Urinary bladder (tissue), 4 donors: ENCODE measurements around the gene BANF2. TPM values are rescaled to one million over a fixed set of nuclear protein-coding genes. Genes with fewer than 3 reads are reported as not detected.
A peak's percentile ranks its signal among the peaks of the same experiment; 100 is the strongest.
"Not testable (repeated sequence)": the region's sequence is repeated elsewhere in the genome, so short reads cannot be mapped to it uniquely, and the experiment has no call there.

Experiments used
- DNase-seq: peaks from one replicate; pipeline ENCODE4 v3.0.0-alpha.2; 2015; ENCODE audit errors: extremely low spot score
- H3K27ac ChIP-seq: one replicate; pipeline ENCODE4 v1.5.1; 2013; ENCODE audit warnings: low read depth, mild to moderate bottlenecking, moderate library complexity
- H3K36me3 ChIP-seq: one replicate; pipeline ENCODE4 v1.6.1; 2013; ENCODE audit warnings: mild to moderate bottlenecking, moderate library complexity; ENCODE audit not compliant: insufficient read depth
- H3K4me1 ChIP-seq: one replicate; pipeline ENCODE4 v1.6.1; 2013; ENCODE audit warnings: mild to moderate bottlenecking, moderate library complexity; ENCODE audit not compliant: insufficient read depth
- H3K4me3 ChIP-seq: one replicate; pipeline ENCODE4 v1.5.1; 2013; ENCODE audit warnings: low read depth, low read length
- WGBS: extraction: QIAGEN DNeasy Blood & Tissue Kit; methylation state at CpG from one replicate; pipeline ENCODE4 v1.1.7; 2013; 5-methylcytosine and 5-hydroxymethylcytosine counted together
- polyA plus RNA-seq: library from polyadenylated mRNA; stranded (reverse); fragments of 200-250 nt; gene quantifications from one replicate; pipeline ENCODE4 v1.2.3, GENCODE V29; 2013
- total RNA-seq: library from RNA; depleted of rRNA; stranded (reverse); fragments of >200 nt; gene quantifications from one replicate; pipeline ENCODE4 v1.2.3, GENCODE V29; 2014
- donor health status: healthy with polysubstance abuse.
- donor health status: healthy.

BANF2 gene
- total and polyA plus RNA-seq, 2 donors, result not detected

DNA sequence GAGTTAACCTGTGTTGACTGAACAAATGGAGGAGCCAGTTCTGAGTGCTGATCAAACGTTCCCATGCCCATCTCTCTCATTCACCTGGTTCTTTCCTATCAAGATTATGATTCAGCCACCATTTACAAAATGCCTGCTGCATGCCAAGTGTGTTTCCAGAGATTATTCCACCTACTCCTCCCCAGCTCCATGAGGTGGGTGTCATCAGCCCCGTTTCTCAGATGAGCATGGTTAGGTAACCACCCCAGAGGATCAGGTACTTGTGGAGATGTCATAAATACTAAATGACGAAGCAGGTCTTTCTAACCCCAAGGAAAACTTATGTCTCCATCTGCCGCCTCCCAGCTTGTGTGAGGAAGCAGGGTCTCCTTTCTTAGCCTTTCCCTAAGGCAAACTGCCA, 2.1 kb downstream of the BANF2 start:
- H3K36me3 ChIP-seq, result no peaks in the 10 kb centered on the region
- H3K4me1 ChIP-seq, result no peaks in the 10 kb centered on the region
- H3K27ac ChIP-seq, result no peak overlapping the region
- H3K4me3 ChIP-seq, result no peak overlapping the region
- WGBS, result 86% methylated on average over 4 of the region's 4 CpGs
- DNase-seq, result no peak

DNA sequence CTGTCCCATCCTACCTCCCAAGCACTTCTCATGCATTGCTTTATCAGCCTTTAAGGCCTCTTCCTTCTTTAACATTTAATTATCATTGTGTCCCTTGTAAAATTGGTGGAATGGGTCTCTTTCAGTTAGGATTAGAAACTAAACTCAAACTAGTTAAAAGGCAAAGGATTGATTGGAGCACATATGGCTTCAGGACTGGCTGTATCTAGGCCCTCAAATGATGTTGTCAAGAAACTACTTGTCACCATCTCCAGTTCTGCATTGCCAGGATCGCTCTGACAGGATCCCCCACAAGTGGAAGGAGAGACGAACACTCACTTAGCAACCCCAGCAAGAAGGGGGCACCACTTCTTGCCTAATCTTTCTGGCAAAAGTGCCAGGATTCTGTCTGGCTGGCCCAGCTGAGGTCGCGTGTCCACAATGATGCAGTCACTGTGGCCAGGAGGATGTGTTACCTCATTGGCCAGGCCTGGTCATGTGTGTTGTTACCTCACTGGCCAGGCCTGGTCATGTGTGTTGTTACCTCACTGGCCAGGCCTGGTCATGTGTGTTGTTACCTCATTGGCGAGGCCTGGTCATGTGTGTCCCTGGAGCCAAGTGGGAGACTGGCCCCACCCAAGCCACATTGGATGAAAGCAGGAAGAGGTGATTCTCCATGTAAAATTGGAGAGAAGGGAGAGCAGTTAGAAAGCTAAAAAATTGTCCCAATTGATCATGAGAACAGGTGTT, 5.0 kb downstream of the BANF2 start:
- no peak overlapping the region for H3K27ac ChIP-seq
- 97% methylated on average over 5 of the region's 5 CpGs for WGBS
- no peak overlapping the region for H3K4me3 ChIP-seq
- no peak for DNase-seq
- H3K4me1 ChIP-seq, result no peaks in the 10 kb centered on the region
- no peaks in the 10 kb centered on the region for H3K36me3 ChIP-seq

DNA sequence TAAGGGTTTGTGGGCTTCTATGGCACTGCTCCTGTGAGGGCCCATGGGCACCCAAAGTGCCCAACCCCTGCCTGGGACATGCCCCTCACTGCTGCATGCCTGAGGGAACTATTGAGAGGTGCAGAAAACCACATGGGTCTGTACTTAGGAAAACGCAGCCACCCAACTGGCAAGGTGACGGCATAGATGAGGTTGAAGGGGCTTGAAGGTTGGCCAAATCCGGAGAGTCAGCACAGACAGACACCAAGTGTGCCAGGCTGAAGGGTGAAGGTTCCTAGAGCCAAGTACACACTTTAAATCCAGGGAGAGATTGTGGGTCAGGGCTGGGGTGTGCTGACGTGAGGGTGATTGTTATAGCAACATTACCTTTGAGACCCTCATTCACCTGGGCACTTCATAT, 6.2 kb downstream of the BANF2 start:
- Histone ChIP-seq H3K4me3 (no peak overlapping the region), H3K27ac (no peak overlapping the region), H3K4me1 (no peaks in the 10 kb centered on the region), H3K36me3 (no peaks in the 10 kb centered on the region)
- 96% methylated on average over 4 of the region's 4 CpGs for WGBS
- DNase-seq, result no peak

DNA sequence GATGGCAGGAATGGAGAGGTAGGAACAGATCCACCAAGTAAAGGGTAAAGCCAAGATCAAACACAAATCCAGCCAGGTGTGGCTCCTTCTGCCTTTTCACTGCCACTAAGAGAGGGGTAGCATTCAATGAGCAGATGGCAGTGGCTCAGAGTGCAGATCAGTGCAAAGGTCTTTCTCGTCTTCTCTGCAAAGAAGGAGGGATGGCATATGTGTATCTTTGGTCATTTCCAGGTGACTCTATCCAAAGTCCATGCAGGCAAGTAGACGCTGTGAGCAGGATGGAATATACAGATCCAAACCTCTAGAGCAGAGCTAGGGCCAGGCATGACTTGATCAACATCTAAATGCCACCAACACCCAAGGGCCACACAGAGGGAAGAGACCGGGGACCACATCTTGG, 6.9 kb downstream of the BANF2 start:
- Histone ChIP-seq H3K36me3 (no peaks in the 10 kb centered on the region), H3K4me3 (no peak overlapping the region), H3K4me1 (no peaks in the 10 kb centered on the region), H3K27ac (no peak overlapping the region)
- no peak for DNase-seq
- 99% methylated on average over 3 of the region's 3 CpGs for WGBS

DNA sequence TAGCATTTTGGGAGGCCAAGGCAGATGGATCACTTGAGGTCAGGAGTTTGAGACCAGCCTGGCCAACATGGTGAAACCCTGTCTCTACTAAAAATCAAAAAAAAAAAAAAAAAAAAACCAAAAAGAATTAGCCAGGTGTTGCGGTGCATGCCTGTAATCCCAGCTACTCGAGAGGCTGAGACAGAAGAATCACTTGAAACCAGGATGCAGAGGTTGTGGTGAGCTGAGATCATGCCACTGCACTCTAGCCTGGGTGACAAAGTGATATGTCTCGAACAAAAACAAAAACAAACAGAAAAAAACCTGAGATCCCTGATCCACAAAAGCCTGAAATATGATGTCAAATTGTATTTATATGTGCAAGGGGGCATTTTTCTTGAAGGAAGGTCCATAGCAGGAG, 8.2 kb downstream of the BANF2 start:
- WGBS, result 86% methylated on average over 3 of the region's 3 CpGs
- not testable (repeated sequence) for DNase-seq, H3K4me1 ChIP-seq, H3K4me3 ChIP-seq, H3K27ac ChIP-seq, H3K36me3 ChIP-seq

DNA sequence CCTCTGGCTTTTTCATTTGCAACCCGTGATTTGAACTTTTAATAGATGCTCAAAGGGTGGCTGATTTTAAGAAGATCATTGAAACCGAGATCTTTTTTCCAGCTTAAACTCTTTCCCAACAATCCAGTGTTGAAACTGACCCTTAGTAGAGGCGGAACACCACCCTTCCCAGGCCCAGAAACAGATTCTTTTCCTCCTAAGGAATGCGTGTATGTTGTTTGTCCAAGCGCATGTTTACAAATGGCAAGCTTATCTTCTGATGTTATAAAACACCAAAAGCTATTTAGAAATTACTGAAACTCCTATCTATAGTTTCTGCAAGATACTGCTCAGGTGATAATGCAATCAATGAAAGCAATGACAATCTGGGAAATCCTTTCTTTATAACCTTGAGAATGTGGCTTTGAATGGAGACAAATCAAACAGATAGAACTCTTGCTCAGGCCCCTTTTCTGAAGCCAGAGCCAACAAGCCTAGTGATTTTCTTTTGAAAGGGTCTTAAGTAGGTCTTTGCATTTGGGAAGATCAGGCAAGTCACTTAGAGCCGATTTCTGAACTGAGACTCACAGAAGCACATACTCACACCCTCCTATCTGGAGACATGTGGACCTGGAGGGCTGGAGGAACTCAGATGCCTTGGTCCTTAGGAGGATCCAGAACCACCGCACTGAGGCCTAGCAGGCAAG, 9.1 kb downstream of the BANF2 start:
- DNase-seq, result no peak
- H3K4me3 ChIP-seq, result no peak overlapping the region
- no peaks in the 10 kb centered on the region for H3K36me3 ChIP-seq
- 68% methylated on average over 7 of the region's 7 CpGs for WGBS
- no peak overlapping the region for H3K27ac ChIP-seq
- H3K4me1 ChIP-seq, result no peaks in the 10 kb centered on the region

DNA sequence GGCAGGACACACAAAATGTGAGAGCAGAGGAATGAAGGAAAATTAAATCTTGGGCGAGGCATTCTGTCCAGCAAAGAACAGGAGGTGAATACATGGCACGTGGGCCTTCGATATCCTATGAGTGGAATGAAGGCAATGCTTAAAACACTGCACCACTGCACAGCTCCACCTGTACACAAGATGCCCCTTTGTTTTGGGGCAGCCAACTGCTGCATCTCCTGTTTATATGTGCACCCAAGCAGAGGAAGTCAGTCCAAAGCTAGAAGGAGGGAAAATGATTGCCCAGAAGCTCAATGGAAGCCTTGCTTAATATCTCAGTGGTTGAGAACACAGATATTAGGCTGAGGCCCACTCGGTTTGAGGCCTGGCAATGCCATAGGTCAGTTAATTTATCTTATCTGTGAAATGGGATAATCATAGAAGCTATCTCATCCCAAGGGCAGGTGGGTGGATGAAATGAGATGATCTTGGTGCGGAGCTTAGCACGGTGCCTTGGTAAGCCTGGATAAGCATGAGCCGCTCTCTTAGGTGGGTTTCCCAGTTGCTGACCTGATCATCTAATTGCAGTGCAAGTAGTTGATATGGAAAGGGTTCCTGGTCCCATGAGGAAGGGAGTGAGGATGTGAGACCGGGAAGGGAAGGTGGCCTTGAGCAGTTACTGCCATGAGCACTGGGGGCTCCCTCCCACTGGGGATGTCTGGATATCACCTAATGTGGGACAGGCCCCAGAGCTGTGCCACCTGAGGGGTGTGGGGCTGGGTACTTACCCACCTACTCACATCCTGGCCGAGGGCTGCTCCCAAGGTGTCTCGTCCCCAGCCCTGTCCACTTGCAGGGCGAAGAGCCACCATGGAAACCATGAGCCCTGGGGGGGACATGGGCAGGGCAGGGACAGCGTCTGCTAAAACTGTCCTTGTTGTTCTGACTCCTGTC, 9.9 kb downstream of the BANF2 start:
- DNase-seq, result no peak
- Histone ChIP-seq H3K4me3 (no peak overlapping the region), H3K36me3 (no peaks in the 10 kb centered on the region), H3K27ac (no peak overlapping the region), H3K4me1 (no peaks in the 10 kb centered on the region)
- 93% methylated on average over 12 of the region's 12 CpGs for WGBS

DNA sequence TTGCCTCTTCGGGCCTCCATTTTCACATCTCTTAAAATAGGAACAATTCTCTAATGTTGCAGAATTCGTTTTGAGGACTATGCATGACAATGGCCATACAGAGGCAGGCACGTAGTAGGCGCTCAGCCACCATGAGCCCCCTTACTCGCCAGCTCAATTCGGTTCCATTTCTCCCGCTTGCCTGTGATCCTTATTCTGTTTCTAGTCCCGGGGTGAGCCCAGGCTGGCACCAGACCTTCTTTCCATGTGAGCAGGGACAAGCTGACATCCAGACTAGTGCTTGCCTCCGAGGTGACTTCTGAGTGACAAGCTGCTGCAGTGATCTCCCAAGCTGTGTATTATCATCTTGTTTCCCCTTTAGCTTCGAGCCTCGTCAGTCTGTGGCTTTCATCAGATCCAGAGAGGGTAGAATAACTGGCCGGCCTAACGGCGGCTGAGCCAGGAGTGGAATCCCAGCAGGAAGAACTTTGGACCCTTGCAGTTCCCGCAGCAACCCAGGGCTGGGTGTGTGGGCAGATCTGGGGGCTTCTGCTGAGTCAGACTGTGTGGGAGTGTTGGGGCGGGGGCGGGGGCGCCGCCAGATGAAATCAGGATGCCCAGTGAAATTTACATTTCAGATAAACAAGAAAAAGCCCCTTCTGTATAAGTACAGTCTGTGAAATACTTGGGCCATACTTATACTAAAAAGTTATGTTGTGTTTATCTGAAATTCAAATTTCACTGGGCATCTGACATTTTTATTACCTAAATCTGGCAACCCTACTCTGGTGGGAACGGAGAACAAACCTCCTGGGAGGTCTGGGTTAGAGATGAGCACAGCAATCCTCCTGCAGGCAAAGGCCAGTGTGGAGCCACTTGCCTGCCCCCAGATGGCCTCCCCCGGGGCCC, 10.9 kb downstream of the BANF2 start:
- Histone ChIP-seq H3K4me3 (no peak overlapping the region), H3K36me3 (no peaks in the 10 kb centered on the region), H3K4me1 (no peaks in the 10 kb centered on the region), H3K27ac (no peak overlapping the region)
- peak; percentile 59 for DNase-seq
- 38% methylated on average over 21 of the region's 21 CpGs for WGBS

DNA sequence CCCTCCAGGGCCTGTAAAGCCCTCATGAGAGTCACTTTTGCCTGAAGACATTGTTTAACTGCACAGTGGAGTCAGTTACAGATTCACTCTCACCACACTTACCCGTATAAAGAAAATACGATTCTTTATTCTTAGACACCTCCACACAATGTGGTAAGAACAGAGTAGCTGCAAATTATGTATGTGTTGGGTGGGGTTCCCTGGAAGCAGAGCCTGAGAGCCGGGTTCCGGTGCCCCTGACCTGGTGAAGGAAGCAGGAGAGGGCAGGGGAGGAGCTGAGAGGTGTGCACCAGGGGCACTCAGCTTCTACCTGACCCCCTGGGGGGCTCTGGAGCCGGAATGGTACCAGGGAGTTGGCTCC, 11.5 kb downstream of the BANF2 start:
- 50% methylated on average over 5 of the region's 5 CpGs for WGBS
- DNase-seq, result no peak
- H3K36me3 ChIP-seq, result no peaks in the 10 kb centered on the region
- no peak overlapping the region for H3K27ac ChIP-seq
- H3K4me1 ChIP-seq, result no peaks in the 10 kb centered on the region
- H3K4me3 ChIP-seq, result no peak overlapping the region

DNA sequence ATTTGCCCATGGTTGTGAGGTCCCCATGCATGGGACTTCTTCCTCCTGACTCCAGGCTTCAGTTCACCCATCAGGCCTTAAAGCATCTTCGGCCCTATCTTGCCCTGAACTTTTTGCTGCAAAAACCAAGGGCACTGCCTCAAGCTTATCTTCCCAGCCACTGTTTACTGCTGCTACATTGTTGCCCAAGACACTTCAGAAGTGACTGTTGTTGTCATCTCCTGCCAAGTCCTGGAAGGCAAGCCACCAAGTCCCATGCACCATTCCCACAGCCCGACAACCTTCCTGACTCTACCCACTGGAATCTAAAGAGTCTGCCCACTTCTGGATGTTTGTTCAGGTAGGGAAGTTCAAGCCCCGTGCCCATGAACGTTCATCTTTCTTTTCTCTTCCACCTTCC, 12.4 kb downstream of the BANF2 start:
- Histone ChIP-seq H3K4me1 (no peaks in the 10 kb centered on the region), H3K27ac (no peak overlapping the region), H3K4me3 (no peak overlapping the region), H3K36me3 (no peaks in the 10 kb centered on the region)
- DNase-seq, result no peak
- 95% methylated on average over 4 of the region's 4 CpGs for WGBS

DNA sequence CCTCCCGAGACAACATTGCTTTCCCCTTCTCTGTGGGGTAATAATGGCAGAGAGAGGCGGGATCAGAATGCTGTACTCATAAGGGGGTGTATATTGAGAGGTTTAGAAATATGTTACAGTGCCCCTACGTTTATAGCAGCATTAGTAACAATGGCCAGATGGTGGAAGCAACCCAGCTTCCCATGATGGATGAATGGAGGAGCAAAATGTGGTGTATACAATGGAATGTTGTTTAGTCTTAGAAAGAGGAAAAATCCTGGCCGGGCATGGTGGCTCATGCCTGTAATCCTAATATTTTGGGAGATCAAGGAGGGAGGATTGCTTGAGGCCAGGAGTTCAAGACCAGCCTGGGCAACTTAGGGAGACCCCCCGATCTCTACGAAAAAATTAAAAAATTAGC, 12.9 kb downstream of the BANF2 start:
- H3K27ac ChIP-seq, result no peak overlapping the region
- no peaks in the 10 kb centered on the region for H3K4me1 ChIP-seq
- 80% methylated on average over 6 of the region's 6 CpGs for WGBS
- H3K4me3 ChIP-seq, result no peak overlapping the region
- no peaks in the 10 kb centered on the region for H3K36me3 ChIP-seq
- no peak for DNase-seq

DNA sequence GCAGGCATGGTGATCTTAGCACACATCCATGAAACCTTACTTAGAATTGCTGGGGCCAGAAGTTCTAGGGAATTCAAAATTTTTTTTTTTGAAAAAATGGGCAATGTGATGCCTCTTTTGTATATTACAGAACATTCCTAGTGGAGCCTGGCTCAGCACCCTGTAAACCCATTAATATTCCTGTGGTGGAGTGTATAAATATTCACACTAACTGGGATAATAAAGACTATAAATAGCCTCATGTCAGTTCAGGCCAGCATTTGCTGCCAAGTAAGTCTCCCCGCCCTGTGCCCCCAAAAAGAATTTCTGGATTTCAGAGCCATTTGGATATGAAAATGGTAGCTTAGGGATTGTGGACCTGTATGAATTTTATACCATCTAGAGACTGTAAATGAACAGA, 14.8 kb downstream of the BANF2 start:
- H3K4me1 ChIP-seq, result no peaks in the 10 kb centered on the region
- WGBS, result 49% methylated on average over 1 of the region's 1 CpG
- DNase-seq, result no peak
- H3K27ac ChIP-seq, result no peak overlapping the region
- no peak overlapping the region for H3K4me3 ChIP-seq
- no peaks in the 10 kb centered on the region for H3K36me3 ChIP-seq

DNA sequence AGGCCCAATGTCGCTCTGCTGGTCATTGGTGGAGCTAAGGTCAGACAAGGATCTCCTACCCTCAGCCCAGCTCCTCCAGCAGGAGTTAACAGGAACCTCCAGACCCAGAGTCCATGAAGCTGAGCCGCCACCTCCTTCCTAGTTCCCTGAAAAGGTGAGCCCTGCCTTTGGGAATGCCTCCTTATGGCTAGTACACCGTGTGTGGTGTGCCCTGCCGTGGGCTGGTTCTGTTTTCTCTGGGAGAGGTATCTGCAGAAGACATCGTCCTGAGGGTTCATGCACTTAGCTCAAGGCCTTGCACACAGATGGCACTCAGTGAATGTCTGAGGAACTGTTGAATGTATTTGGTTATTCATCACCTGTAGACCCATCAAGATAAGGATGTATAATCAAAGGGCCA, 15.3 kb downstream of the BANF2 start:
- no peak overlapping the region for H3K4me3 ChIP-seq
- H3K4me1 ChIP-seq, result no peaks in the 10 kb centered on the region
- no peak for DNase-seq
- 82% methylated on average over 5 of the region's 5 CpGs for WGBS
- H3K36me3 ChIP-seq, result no peaks in the 10 kb centered on the region
- no peak overlapping the region for H3K27ac ChIP-seq
